A673 (cell line): Measurements from ENCODE around the gene KISS1R. TPM values are rescaled to one million over a fixed set of nuclear protein-coding genes. Genes with fewer than 3 reads are reported as not detected.

Experiments
- BruUV-seq: library from RNA; stranded (reverse); fragments of 400-500 nt; replicated peaks from 2 replicates; lab custom pipeline; 2021; lab: Mats Ljungman, UMichigan
- CTCF ChIA-PET: fragments of 300-600 bp; sonication (Branson Sonifier 250); formaldehyde crosslinking; loops from one replicate; lab custom pipeline; 2022; ENCODE audit warnings: antibody characterized with exemption; lab: Charles Lee
- POLR2A ChIA-PET: fragments of 300-600 bp; sonication (Branson Sonifier 250); formaldehyde crosslinking; loops from one replicate; lab custom pipeline; 2022; ENCODE audit warnings: antibody characterized with exemption; ENCODE audit not compliant: low non-redundant PET; lab: Charles Lee
- DNase-seq: peaks from one replicate; pipeline ENCODE4 v3.0.0-alpha.2; 2015; ENCODE audit warnings: low spot score
- H3K27ac ChIP-seq: fragments of 200-600 bp; sonication (generic); 2 replicates; pipeline ENCODE4 v1.5.1; 2016; ENCODE audit warnings: mixed run types, low read depth, mild to moderate bottlenecking, mixed read lengths, antibody characterized with exemption, low read length; ENCODE audit not compliant: poor library complexity, severe bottlenecking
- H3K27me3 ChIP-seq: fragments of 200-600 bp; sonication (generic); replicated peaks from 2 replicates; pipeline ENCODE4 v1.6.1; 2017; ENCODE audit warnings: mixed run types, low read depth, mild to moderate bottlenecking, mixed read lengths, antibody characterized with exemption, low read length; ENCODE audit not compliant: insufficient read depth, poor library complexity
- H3K36me3 ChIP-seq: fragments of 200-600 bp; sonication (generic); 2 replicates; pipeline ENCODE4 v1.6.1; 2016; ENCODE audit warnings: mixed run types, mild to moderate bottlenecking, mixed read lengths, antibody characterized with exemption, low read length; ENCODE audit not compliant: insufficient read depth, poor library complexity, severe bottlenecking
- H3K4me1 ChIP-seq: fragments of 200-600 bp; sonication (generic); 2 replicates; pipeline ENCODE4 v1.6.1; 2017; ENCODE audit warnings: mixed run types, mild to moderate bottlenecking, mixed read lengths, antibody characterized with exemption, low read length; ENCODE audit not compliant: insufficient read depth, poor library complexity, severe bottlenecking
- H3K4me3 ChIP-seq: fragments of 200-600 bp; sonication (generic); 2 replicates; pipeline ENCODE4 v1.5.1; 2016; ENCODE audit warnings: low read depth, mixed run types, mild to moderate bottlenecking, mixed read lengths, low read length; ENCODE audit not compliant: poor library complexity, severe bottlenecking
- H3K9me3 ChIP-seq: fragments of 200-600 bp; sonication (generic); 2 replicates; pipeline ENCODE4 v1.6.1; 2016; ENCODE audit warnings: mixed run types, low read depth, mild to moderate bottlenecking, mixed read lengths, antibody characterized with exemption, low read length; ENCODE audit not compliant: poor library complexity, severe bottlenecking
- CTCF ChIP-seq: fragments of 300-800, 200-600 bp; sonication (generic); conservative IDR thresholded peaks from 2 replicates; pipeline ENCODE4 v1.5.1; 2017; ENCODE audit warnings: low read depth, mild to moderate bottlenecking, antibody characterized with exemption, low read length, moderate library complexity, mixed read lengths
- EZH2 ChIP-seq: fragments of 200-600 bp; sonication (generic); IDR thresholded peaks from 2 replicates; pipeline ENCODE4 v1.6.1; 2017; ENCODE audit warnings: borderline replicate concordance, low read depth, mild to moderate bottlenecking, mixed read lengths, antibody characterized with exemption, low read length; ENCODE audit not compliant: poor library complexity, severe bottlenecking
- intact Hi-C: fragments of 100-400 bp; cut with micrococcal nuclease; formaldehyde crosslinking; loops from one replicate; pipeline ENCODE4 v1.10.0; 2022; ENCODE audit not compliant: unreplicated experiment
- total RNA-seq: library from RNA; stranded (reverse); gene quantifications from 2 replicates; pipeline ENCODE4 v1.2.3, GENCODE V29; 2021

The KISS1R gene
- total RNA-seq, 1 experiment from 2014 or later, result not detected

GRCh38 chr19:928471-929202, 11.5 kb downstream of the KISS1R start:
- no peak overlapping the region for H3K27ac ChIP-seq
- no TSS peak for BruUV-seq
- no peak overlapping the region for H3K4me3 ChIP-seq
- TF ChIP-seq EZH2 (no peak), CTCF (no peak)
- H3K9me3 ChIP-seq, result no peaks in the 10 kb centered on the region
- H3K4me1 ChIP-seq, result peaks cover 13% of the 10 kb centered on the region
- DNase-seq, result no peak
- ChIA-PET POLR2A (no interaction called here), CTCF (no interaction called here)
- H3K27me3 ChIP-seq, result no peaks in the 10 kb centered on the region
- intact Hi-C loops, result no loop called here
- peaks cover 6% of the 10 kb centered on the region for H3K36me3 ChIP-seq

GRCh38 chr19:929203-929890, 12.2 kb downstream of the KISS1R start:
- no peak for DNase-seq
- Histone ChIP-seq H3K9me3 (no peaks in the 10 kb centered on the region), H3K4me1 (peaks cover 11% of the 10 kb centered on the region), H3K27me3 (no peaks in the 10 kb centered on the region), H3K27ac (no peak overlapping the region), H3K36me3 (peaks cover 6% of the 10 kb centered on the region), H3K4me3 (no peak overlapping the region)
- TF ChIP-seq CTCF (no peak), EZH2 (no peak)
- intact Hi-C loops, result no loop called here
- CTCF ChIA-PET, result no interaction called here
- no TSS peak for BruUV-seq
- POLR2A ChIA-PET, result no interaction called here

- no TSS peak for BruUV-seq
- DNase-seq, result no peak
- ChIA-PET POLR2A (no interaction called here), CTCF (no interaction called here)
- no peak for TF ChIP-seq EZH2
- no peak for TF ChIP-seq CTCF
- no peak overlapping the region for H3K27ac ChIP-seq
- H3K4me3 ChIP-seq, result no peak overlapping the region
- H3K9me3 ChIP-seq, result no peaks in the 10 kb centered on the region
- peaks cover 6% of the 10 kb centered on the region for H3K36me3 ChIP-seq
- intact Hi-C loops, result no loop called here
- H3K4me1 ChIP-seq, result peaks cover 6% of the 10 kb centered on the region
- no peaks in the 10 kb centered on the region for H3K27me3 ChIP-seq
Observed at GRCh38 chr19:929891-930258, 12.7 kb downstream of the KISS1R start.
